Progenitor cell of endocrine pancreas (in vitro differentiated cells): Measurements from ENCODE around the gene PROSER2. TPM values are rescaled to one million over a fixed set of nuclear protein-coding genes. Genes with fewer than 3 reads are reported as not detected.

ENCODE experiments used
- DNase-seq: peaks from one replicate; pipeline ENCODE4 v3.0.0; 2021; ENCODE audit warnings: low spot score; ENCODE audit not compliant: unreplicated experiment
- H3K27ac Mint-ChIP-seq: 2 replicates; pipeline ENCODE4 v1.8.0; 2021; ENCODE audit warnings: mild to moderate bottlenecking, moderate library complexity, mixed read lengths
- H3K27me3 Mint-ChIP-seq: 2 replicates; pipeline ENCODE4 v1.8.0; 2021; ENCODE audit warnings: mixed read lengths
- H3K36me3 Mint-ChIP-seq: 2 replicates; pipeline ENCODE4 v1.8.0; 2022; ENCODE audit warnings: mixed read lengths; ENCODE audit not compliant: insufficient read depth
- H3K4me1 Mint-ChIP-seq: 2 replicates; pipeline ENCODE4 v1.8.0; 2021; ENCODE audit warnings: low read depth, mixed read lengths
- H3K4me3 Mint-ChIP-seq: 2 replicates; pipeline ENCODE4 v1.8.0; 2021; ENCODE audit warnings: low read depth, mild to moderate bottlenecking, moderate library complexity, mixed read lengths
- H3K9me3 Mint-ChIP-seq: 2 replicates; pipeline ENCODE4 v1.8.0; 2021; ENCODE audit warnings: low read depth, mixed read lengths
- CTCF ChIP-seq: fragments of 200-600 bp; sonication (generic); IDR thresholded peaks from one replicate; pipeline ENCODE4 v1.5.0; 2021; ENCODE audit warnings: antibody characterized with exemption, mild to moderate bottlenecking; ENCODE audit not compliant: unreplicated experiment
- total RNA-seq: library from RNA; stranded (reverse); gene quantifications from 2 replicates; pipeline ENCODE4 v1.2.1, GENCODE V29; 2021

The PROSER2 gene
- total RNA-seq, 1 donor from 2014 or later, result 19.0 TPM

GRCh38 chr10:11805792-11806191 lies 17.4 kb upstream of the PROSER2 start:
- Mint-ChIP-seq H3K36me3 (no peaks in the 10 kb centered on the region), H3K27me3 (no peaks in the 10 kb centered on the region), H3K4me1 (peaks cover 3% of the 10 kb centered on the region), H3K9me3 (no peaks in the 10 kb centered on the region), H3K27ac (no peak overlapping the region), H3K4me3 (no peak overlapping the region)
- no peak for DNase-seq
- TF ChIP-seq CTCF, result no peak

- no peak for TF ChIP-seq CTCF
- no peak overlapping the region for H3K4me3 Mint-ChIP-seq
- peaks cover 3% of the 10 kb centered on the region for H3K4me1 Mint-ChIP-seq
- no peaks in the 10 kb centered on the region for H3K9me3 Mint-ChIP-seq
- H3K36me3 Mint-ChIP-seq, result no peaks in the 10 kb centered on the region
- no peak for DNase-seq
- no peaks in the 10 kb centered on the region for H3K27me3 Mint-ChIP-seq
- no peak overlapping the region for H3K27ac Mint-ChIP-seq
Observed at GRCh38 chr10:11806706-11807105, 16.4 kb upstream of the PROSER2 start.

- no peak for TF ChIP-seq CTCF
- Mint-ChIP-seq H3K4me1 (peaks cover 3% of the 10 kb centered on the region), H3K36me3 (no peaks in the 10 kb centered on the region), H3K27ac (no peak overlapping the region), H3K9me3 (no peaks in the 10 kb centered on the region), H3K4me3 (no peak overlapping the region), H3K27me3 (no peaks in the 10 kb centered on the region)
- no peak for DNase-seq
Observed at GRCh38 chr10:11808808-11809207, 14.3 kb upstream of the PROSER2 start.

- TF ChIP-seq CTCF, result no peak
- DNase-seq, result no peak
- no peaks in the 10 kb centered on the region for H3K36me3 Mint-ChIP-seq
- H3K4me3 Mint-ChIP-seq, result no peak overlapping the region
- H3K27me3 Mint-ChIP-seq, result no peaks in the 10 kb centered on the region
- H3K27ac Mint-ChIP-seq, result no peak overlapping the region
- H3K4me1 Mint-ChIP-seq, result peaks cover 3% of the 10 kb centered on the region
- no peaks in the 10 kb centered on the region for H3K9me3 Mint-ChIP-seq
Observed at GRCh38 chr10:11810313-11810766, 12.8 kb upstream of the PROSER2 start.

GRCh38 chr10:11810973-11811372 lies 12.2 kb upstream of the PROSER2 start:
- no peaks in the 10 kb centered on the region for H3K36me3 Mint-ChIP-seq
- H3K9me3 Mint-ChIP-seq, result no peaks in the 10 kb centered on the region
- peaks cover 3% of the 10 kb centered on the region for H3K4me1 Mint-ChIP-seq
- H3K27ac Mint-ChIP-seq, result no peak overlapping the region
- TF ChIP-seq CTCF, result no peak
- DNase-seq, result no peak
- no peak overlapping the region for H3K4me3 Mint-ChIP-seq
- H3K27me3 Mint-ChIP-seq, result no peaks in the 10 kb centered on the region
